Thyroid gland (tissue), 4 donors: ENCODE results near the gene GRK6.

Experiments used
- CTCF ChIP-seq, 6 experiments: fragments of 200-600 bp in 3 of 6; fragments of 450-650 bp in 3 of 6; sonication (generic) in 3 of 6; IDR thresholded peaks; one replicate each; pipeline ENCODE4 v1.5.1; 2016 to 2019; ENCODE audit warnings: antibody characterized with exemption in 6 of 6, mild to moderate bottlenecking in 2 of 6, inconsistent platforms in 1 of 6, moderate library complexity in 1 of 6
- POLR2A ChIP-seq, 2 donors: fragments of 450-650 bp; IDR thresholded peaks; one replicate each; pipeline ENCODE4 v1.6.1; 2017; ENCODE audit warnings: antibody characterized with exemption in 2 of 2, mild to moderate bottlenecking in 2 of 2, moderate library complexity in 1 of 2

- no peak for TF ChIP-seq POLR2A (IDR thresholded peaks at IDR 0.05)
- no peak for TF ChIP-seq CTCF (IDR thresholded peaks at IDR 0.05)
These were observed 11.1 kb downstream of the GRK6 start for GRCh38 chr5:177437623-177438022.
